Activated CD4-positive, CD25-positive, alpha-beta regulatory T cell treated with anti-CD3 and anti-CD28 coated beads, Interleukin-2, amount 50 U/mL, for 16 hours (primary cell): ENCODE results near the gene TBC1D19.
A peak's percentile ranks its signal among the peaks of the same experiment; 100 is the strongest.
"Not testable (repeated sequence)": the region's sequence is repeated elsewhere in the genome, so short reads cannot be mapped to it uniquely, and the experiment has no call there.

ENCODE experiments used
- DNase-seq: peaks from one replicate; pipeline ENCODE4 v3.0.0-alpha.2; 2020; ENCODE audit warnings: low read depth, low spot score

Gene TBC1D19

DNA sequence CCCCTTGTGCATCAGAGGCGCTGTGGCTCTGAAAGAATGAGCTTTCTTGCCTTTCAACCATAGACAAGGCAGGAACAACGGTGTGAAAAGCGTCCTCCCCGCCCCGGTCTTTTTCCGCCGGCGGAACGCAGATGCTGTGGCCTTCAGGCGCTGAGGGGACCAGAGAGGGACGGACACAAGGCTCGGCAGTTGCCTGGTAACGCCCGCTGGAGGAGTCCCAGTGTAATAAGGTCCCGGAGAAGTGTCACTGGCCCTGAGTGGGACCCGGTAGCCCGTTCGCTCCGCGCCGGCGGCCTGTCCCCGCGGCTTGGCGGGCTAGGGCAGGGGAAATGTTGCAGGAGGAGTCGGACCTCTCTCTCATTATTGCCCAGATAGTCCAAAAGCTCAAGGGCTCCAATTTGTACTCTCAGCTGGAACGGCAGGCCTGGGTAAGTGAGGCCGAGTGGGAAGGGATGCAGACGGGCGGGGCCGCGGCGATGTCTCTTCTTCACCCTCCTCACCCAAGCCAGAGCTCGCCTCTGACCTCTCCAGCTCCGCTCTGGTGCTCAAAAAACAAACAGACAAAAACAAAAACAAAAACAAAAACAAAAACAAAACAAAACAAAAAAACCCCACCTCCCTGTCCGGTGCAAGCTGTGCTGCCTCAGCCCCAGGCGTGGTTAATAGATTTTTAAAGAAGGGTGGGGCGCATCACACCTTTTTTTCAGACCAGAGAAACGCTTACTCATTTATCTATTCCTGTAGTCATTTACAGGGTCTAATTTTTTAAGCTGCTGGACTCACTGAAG lies at the start of gene TBC1D19:
Gene TBC1D19 (plus strand): TSS at position 220 of the 788 bp plus-strand sequence. CDS start 110 bp downstream, at position 330.
- DNase-seq = peak; percentile 74

GRCh38 chr4:26542991-26543390 lies 40.9 kb upstream of the TBC1D19 start:
- no peak for DNase-seq

DNA sequence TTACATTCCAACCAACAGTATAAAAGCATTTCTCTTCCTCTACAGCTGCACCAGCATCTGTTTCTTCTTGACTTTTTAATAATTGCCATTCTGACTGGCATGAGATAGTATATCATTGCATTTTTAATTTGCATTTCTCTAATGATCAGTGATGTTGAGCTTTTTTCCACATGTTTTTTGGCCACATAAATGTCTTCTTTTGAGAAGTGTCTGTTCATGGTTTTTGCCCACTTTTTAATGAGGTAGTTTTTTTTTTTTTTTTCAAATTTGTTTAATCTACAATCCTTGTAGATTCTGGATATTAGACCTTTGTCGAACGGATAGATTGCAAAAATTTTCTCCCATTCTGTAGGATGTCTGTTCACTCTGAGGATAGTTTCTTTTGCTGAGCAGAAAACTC lies 39.5 kb upstream of the TBC1D19 start:
- DNase-seq = no peak

DNA sequence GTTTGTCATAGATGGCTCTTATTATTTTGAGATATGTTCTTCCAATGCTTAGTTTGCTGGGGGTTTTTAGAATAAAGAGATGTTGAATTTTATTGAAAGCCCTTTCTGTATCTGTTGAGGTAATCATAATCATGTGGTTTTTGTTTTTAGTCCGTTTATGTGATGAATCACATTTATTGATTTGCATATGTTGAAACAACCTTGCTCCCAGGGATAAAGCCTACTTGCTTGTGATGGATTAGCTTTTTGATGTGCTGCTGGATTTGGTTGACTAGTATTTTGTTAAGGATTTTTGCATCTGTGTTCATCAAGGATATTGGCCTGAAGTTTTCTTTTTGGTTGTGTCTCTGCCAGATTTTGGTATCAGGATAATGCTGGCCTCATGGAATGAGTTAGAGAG lies 35.5 kb upstream of the TBC1D19 start:
- not testable (repeated sequence) for DNase-seq

DNA sequence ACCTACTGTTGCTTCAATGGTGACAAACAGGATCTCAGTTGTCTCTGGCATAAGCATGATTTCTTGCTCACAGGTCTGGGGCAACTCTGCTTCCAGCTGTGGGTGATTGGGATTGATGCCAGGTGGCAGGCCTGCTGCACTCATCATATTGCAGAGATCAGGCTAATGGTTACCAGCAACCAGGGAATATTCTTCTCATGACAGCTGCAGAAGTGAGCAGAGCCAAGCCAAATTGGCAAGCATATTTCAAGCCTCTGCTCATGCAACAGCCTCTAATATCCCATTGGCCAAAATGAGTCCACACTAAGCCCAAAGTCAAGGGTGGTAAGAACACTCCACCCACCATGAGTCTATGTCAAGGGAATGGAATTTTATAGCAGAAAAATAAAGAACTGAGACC lies 26.7 kb upstream of the TBC1D19 start:
- DNase-seq = no peak

- no peak for DNase-seq
Measured at GRCh38 chr4:26558166-26558895, 25.6 kb upstream of the TBC1D19 start.

DNA sequence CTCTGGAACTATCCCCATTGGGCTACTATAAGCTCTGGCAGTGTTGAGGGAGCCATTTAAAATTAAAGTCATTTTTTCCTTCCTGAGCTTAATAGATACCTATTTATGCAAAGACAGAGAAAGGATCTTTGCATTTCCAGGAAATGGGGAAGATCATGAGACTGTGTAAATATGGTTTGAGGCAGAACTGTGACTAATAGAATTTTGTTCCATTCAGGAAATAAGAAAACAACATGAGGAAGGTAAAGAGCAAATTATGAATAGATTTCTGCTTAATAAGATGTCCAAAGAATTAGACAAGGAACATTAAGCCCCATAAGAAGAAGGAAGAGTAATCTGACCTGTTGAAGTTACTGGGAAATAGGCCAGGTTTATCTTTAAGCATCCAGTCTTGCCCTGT lies 17.8 kb upstream of the TBC1D19 start:
- DNase-seq = no peak

DNA sequence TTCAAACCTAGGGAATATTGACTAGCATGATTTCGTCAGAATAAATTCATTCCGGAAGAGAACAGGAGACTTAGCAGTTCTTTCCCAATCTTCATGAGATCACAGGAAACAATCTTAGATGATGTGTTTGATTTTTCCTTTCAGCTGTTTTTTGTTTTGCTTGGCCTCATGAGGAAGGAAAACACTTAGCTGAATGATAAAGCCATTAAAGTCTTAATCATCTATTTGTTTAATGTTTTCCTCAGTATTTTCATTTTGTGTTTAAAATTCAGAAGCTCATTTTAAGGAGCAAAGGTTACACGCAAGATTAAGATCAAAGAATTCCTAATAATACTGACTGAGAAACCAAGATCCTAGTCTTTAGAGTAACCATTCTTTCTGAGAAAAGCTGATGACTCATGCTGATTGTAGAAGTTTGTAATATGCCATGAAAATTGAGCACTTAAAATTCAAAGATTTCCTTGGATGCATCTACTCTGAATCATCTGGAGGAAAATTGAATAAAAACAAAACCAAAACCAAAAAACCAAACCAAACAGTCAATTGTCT lies 15.4 kb upstream of the TBC1D19 start:
- DNase-seq = no peak

DNA sequence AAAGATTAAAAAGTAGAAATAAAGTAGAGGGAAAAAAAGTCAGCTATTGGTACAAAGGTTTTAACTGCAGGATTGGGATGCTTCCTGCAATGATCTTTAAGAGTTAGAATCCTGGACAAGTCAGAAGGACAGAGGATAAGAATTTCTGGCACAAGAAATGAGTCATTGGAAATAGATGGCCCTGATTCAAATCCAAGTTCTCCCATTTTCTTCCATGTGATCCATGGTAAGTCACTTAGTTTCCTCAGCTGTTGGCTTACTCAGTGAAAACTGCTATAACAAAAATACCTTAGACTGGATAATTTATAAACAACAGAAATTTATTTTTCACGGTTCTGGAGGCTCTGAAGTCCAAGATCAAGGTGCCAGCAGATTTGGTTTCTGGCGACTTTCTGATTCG lies 13.3 kb upstream of the TBC1D19 start:
- DNase-seq = no peak

DNA sequence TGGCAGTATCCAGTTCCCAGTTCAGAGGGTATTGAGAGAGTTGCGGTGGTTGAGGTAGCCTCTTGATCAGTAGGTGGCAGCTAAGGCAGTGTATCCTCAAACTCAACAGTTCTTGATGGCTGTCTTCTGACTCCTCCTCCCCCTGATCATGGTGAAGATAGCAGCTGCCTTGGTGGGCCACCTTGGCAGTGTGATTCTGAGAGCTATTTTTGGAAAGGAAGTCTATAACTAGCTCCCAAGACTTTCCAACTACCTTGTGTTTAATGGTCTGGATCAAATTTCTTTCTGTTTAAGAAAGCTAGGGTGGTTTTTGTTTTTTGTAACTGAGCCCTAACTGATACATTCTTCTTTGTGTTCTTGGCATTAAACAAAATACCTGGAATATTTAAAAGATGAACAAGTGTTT lies 10.5 kb upstream of the TBC1D19 start:
- no peak for DNase-seq

GRCh38 chr4:26574563-26574962 lies 9.3 kb upstream of the TBC1D19 start:
- DNase-seq = no peak

GRCh38 chr4:26576231-26576739 lies 7.6 kb upstream of the TBC1D19 start:
- DNase-seq = no peak

DNA sequence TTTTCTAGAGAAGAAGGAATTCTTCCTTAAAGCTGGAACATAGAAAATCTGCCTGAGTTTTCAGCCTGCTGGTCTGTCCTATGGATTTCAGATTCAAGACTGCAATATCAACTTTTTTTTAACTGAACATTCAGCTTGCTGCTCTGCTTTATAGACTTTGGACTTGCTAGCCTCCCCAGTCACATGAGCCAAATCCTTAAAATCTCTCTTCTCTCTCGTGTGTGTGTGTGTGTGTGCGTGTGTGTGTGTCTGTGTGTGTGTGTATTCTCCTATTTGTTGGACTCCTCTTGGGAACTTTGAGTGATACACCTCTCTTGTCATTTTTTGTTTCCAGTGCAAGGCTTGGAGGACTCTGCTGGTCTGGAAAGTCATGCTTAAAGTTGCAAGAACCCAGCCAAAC lies 6.8 kb upstream of the TBC1D19 start:
- no peak for DNase-seq

GRCh38 chr4:26579169-26579568 lies 4.7 kb upstream of the TBC1D19 start:
- no peak for DNase-seq

DNA sequence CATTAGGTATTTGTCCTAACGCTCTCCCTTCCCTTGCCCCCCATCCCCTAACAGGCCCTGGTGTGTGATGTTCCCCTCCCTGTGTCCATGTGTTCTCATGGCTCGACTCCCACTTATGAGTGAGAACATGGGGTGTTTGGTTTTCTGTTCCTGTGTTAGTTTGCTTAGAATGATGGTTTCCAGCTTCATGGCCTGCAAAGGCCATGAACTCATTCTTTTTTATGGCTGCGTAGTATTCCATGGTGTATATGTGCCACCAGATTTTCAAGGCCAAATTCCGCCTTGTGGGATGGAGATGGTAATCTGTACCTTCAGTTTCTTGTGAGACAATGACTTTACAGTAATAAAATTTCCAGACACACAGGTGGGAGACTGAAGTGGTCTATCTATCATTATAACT lies 2.5 kb upstream of the TBC1D19 start:
- DNase-seq = not testable (repeated sequence)

DNA sequence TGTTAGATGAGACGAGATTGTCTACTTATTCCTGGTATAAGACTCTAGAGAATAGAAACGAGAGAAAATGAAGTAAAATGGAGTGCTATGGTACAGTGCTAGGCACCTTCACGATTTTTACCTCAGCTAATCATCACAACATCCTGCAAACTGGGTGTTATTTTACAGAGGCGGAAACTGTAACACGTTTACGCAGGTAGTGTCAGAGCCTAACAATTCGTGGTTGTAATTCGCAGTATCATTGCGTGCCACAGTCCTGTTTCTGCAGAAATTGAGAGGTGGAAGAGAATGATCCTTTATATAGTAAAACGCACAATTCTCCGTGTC lies 383 bp upstream of the TBC1D19 start:
- no peak for DNase-seq

GRCh38 chr4:26584725-26585124 lies 841 bp downstream of the TBC1D19 start:
- DNase-seq = no peak

DNA sequence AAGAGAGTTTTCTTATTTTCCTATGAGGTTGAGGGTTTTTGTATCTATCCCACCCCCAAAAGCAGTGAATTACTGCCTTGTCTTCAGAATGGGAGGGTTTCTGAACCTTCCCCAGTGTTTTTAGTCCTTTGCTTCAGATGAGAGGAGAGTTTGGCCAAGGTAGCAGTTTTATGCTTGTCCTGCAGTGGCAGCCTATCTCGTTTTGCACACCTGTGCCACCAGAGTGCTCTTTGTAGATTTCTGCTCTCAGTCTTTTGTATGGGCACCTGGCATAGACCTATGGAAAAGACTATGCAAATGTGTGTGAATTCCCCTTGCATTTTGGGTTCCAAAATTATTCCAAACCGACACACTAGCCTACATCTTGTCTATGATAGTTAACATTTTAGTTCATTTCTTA lies 5.8 kb downstream of the TBC1D19 start:
- no peak for DNase-seq

DNA sequence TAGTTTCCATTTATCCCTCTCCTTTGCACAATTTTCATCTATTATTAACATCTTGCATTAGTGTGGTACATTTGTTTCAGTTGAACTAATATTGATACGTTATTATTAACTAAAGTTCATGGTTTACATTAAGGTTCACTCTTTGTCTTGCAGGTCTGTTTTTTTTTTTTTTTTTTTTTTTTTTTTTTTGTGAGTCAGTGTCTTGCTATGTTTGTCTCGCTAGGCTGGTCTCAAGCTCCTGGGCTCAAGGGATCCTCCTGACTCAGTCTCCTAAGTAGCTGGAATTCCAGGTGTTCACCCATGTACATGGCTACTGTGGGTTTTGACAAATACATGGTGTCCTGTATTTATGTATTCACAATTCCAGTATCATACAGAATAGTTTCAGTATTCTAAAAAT lies 6.8 kb downstream of the TBC1D19 start:
- DNase-seq = no peak

- DNase-seq = not testable (repeated sequence)
Measured at GRCh38 chr4:26593557-26593956, 9.7 kb downstream of the TBC1D19 start.

GRCh38 chr4:26594371-26594770 lies 10.5 kb downstream of the TBC1D19 start:
- no peak for DNase-seq

GRCh38 chr4:26594778-26595177 lies 10.9 kb downstream of the TBC1D19 start:
- DNase-seq = no peak

DNA sequence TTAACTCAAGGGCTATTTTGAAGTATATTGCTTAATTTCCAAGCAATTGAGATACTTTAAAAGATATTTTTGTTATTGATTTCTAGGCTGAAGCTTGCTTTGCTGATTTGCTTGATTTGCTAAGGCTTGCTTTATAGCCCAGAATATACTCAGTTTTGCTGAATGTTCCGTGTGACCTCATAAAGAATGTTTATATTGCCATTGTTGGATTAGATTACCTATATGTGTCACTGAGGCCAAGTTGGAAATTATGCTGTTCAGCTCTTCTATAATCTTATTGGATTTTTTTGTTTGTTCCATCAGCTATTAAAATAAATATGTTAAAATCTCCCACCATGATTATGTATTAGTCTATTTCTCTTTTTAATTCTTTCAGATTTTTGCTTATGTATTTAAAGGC lies 13.0 kb downstream of the TBC1D19 start:
- DNase-seq = no peak
